ENCODE measurements around the gene YDJC.
"Not testable (repeated sequence)": the region's sequence is repeated elsewhere in the genome, so short reads cannot be mapped to it uniquely, and the experiment has no call there.

Gene YDJC

DNA sequence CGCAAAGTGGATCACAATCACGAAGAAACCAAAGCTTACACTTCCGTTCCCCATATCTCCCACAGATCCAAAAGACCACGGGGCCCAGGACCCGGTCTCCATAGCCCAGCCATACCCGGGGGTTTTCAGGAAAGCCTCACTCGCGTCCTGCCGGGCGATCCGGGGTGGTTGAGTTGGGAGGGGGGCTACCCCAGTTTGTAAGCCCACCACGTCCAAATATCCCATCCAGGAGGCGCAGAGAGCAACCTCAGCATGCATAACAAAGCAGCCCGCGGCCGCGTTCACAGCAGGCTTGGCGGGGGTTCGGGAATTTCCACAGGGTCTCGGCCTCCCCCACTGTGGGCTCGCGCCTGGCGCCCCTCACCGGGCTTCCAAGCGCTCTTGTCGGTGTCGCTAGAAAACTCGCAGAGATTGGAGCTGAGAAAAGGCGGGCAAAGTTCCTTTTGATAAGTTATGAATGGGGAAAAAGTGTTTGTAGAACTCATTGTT is 21.7 kb upstream of the YDJC start:
- no peak for DNase-seq

DNA sequence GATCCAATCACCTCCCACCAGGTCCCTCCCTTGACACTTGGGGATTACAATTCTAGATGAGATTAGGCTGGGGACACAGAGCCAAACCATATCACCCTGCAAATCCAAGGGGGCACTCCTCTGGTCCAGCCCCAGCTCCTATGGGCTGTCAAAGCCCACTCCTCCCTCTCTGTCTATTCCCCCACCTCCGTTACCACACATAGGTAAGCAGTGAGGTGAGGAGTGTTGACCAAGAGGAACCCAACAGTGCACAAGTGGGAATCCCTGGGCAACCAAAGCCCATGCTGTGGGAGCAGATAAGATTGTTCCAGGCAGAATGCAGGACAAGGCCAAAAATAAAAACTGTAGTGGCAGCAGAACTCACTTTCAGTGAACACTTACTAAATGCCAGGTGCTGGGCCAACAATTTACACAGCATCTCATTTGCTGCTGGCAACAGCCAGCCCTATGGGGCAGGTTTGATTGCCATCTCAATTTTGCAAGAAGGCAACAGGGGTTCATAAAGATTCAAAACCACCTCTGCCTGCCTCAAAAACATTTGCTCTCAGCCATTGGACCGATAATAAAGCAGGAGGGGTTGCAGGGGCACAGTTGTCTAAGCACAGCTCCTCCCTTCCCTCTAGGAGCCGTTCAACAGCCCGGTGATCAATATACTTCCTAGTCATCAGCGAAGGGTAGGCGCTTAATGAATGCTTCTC is 21.1 kb upstream of the YDJC start:
- peak; percentile 15 for DNase-seq

DNA sequence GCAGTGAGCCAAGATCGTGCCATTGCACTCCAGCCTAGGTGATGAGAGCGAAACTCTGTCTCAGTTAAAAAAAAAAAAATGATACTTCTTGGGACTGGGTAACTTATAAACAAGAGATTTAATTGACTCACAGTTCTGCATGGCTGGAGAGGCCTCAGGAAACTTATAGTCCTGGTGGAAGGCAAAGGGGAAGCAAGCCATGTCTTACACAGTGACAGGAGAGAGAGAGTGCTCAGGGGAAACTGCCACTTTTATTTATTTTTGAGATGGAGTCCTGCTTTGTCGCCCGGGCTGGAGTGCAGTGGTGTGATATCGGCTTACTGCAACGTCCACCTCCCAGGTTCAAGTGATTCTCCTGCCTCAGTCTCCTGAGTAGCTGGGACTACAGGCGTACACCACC is 20.5 kb upstream of the YDJC start:
- no peak for DNase-seq

DNA sequence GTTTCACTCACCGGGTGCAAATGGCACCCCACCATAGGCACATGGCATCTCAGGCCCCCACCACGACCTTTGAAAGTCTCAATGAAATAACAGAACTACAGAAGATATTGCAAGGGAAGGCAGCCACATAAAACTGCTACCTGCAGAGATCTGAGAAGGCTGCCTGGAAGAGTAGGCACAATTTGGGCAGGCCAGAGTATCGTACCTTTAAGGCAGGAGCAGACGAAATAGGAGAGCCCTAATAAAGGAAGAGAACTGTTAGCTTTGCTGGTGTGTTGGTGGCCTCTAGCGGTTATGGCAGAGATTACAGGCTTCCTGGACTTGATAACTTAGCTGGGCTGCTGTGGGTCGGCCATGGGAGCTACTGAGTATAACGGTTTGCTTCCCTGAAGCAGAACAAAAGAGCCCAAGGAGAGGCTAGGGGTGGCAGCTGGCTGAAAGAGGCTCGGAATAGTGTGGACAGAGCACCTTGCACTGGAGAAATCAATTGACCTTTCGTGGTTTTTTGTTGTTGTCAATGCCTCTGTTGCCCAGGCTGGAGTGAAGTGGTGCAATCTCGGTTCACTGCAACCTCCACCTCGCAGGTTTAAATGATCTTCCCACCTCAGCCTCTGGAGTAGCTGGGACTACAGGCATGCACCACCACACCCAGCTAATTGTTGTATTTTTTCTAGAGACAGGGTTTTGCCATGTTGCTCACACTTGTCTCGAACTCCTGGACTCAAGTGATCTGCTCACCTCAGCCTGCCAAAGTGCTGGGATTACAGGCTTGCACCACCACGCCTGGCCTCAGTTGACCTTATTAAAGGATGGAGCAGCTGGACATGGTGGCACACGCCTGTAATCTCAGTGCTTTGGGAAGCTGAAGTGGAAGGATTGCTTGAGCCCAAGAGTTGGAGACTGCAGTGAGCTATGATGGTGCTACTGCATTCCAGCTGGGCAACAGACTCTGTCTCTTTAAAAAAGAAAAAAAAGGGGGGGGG is 17.1 kb upstream of the YDJC start:
- DNase-seq = peak; percentile 68

DNA sequence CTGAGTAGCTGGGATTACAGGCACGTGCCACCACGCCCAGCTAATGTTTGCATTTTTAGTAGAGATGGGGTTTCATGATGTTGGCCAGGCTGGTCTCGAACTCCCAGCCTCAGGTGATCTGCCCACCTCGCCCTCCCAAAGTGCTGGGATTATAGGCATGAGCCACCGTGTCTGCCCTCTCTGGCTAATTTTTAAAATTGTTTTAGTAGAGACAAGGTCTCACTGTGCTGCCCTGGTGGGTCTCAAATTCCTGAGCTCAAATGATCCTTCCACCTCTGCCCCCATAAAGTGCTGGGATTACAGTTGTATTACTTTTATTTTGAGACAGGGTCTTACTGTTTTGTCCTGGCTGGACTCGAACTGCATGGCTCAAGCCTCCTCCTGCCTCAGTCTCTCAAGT is 15.7 kb upstream of the YDJC start:
- not testable (repeated sequence) for DNase-seq

DNA sequence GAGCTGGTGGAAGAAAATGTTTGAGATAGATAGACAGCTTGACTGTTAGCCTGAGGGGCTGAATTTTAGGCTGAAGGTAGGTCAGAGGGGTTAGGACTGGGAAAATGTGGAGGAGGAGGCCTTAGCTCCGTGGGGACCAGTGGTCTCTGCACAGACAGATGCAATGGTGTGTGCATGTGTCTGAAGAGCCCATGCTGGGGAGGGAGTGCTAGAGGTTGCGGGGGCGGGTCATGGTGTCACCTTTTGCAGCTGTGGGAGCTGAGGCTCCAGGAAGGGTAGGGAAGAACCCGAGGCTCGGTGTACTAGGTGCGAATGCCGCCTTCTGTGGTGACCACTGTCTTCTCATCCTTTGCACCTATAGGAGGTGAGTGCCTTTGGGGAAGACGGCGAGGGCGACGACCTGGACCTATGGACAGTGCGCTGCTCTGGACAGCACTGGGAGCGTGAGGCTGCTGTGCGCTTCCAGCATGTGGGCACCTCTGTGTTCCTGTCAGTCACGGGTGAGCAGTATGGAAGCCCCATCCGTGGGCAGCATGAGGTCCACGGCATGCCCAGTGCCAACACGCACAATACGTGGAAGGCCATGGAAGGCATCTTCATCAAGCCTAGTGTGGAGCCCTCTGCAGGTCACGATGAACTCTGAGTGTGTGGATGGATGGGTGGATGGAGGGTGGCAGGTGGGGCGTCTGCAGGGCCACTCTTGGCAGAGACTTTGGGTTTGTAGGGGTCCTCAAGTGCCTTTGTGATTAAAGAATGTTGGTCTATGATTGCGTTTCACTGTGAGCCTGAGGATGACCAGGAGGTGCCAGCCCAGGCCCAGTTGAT is 13.9 kb upstream of the YDJC start:
- DNase-seq = no peak

DNA sequence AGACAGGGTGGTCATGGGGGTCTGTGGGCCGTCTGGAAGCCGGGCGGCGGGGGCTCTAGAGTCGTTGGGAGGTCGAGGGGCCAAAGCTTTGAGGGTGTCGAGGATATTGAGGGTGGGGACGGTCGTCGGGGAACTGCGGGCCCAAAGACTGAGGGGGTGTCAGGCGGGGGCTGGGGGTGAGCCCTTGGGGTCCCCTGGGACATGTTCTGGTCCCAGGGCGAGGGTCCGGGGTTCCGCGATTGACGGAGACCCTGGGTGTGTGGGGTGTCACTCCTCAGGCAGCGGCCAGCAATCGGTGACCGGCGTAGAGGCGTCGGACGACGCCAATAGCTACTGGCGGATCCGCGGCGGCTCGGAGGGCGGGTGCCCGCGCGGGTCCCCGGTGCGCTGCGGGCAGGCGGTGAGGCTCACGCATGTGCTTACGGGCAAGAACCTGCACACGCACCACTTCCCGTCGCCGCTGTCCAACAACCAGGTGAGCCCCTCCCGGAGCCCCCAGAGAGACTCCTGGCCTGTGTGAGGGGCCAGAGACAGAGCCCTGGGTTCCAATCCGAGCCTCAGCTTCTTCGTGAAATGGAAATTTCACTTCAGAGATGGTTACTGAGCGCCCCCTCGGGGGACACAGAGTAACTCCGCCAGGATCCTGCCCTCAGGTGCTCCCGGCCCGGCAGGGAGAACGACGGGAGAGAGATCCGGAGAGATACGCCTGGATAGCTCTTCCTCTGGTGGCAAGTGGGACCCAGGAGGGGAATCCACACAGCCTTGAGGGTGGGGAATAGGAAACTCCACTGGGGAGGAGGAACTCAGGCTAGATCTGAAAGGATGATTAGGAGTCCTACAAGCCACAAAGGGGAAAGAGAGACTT is 13.0 kb upstream of the YDJC start:
- peak; percentile 20 for DNase-seq

DNA sequence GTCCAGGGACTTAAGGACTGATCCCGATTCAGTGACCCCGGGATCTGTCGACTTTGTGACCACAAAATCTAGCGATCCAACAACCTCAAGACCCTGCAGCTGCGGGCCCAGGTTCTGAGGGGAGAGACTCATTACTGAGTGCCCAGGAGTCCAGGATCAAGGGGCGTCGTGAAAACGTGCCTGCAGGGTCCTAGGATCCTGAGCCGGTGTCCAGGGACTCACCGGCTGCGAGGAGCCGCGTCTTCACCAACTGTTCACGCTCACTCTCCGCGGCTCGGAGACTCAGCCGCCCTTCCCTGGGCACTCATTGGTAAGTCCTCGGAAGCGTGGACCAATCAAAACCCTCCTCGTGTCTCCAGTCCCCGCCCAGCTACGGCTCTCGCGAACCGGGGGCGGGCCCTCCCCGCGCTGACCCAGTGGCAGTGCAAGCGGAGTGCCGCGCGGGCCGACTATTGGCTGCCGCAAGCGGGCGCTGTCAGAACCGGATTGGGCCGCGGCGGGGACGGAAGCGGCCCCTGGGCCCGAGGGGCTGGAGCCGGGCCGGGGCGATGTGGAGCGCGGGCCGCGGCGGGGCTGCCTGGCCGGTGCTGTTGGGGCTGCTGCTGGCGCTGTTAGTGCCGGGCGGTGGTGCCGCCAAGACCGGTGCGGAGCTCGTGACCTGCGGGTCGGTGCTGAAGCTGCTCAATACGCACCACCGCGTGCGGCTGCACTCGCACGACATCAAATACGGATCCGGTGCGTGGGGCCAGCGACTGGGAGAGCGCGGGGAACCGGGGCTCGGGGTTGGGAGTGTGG is 12.2 kb upstream of the YDJC start, which contains the start of gene SDF2L1:
Gene SDF2L1 (plus strand): TSS at position 514 of the 795 bp plus-strand sequence. CDS start 35 bp downstream, at position 549.
- peak; percentile 80 for DNase-seq

DNA sequence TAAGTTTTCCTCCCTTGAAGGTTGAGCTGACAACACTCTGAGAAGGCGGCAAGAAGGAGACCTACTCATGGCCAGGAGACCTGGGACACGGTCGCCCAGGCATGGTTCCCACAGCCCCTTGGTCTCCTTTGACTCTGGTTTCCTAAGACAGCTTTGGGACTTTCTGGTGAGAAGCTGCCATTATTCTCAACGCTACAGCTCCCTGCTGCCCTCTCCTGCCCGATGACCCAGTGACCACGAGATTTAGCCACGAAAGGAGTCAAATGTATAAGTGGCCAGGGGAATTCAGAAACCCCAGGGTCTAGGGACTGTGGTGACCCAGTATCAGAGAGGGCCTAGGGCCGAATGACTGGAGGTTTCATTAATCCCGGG is 11.6 kb upstream of the YDJC start:
- DNase-seq = peak; percentile 6

DNA sequence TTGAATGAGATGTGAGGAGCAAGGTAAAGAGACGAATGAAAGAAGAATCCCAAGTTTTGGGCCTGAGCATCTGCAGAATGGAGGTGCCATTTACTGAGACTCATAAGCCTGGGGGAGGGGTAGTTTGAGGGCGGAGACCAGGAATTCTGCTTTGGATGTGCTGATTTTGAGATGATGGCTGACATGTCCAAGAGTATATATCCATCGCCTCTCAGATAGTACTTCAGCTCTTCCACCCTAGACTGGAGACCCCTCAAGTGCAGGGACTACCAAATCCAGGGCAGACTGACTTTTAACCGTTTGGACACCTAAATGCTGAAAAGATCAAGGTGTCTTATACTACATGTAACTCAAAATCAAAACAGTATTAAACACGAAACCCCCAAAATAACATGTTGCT is 11.0 kb upstream of the YDJC start:
- no peak for DNase-seq

DNA sequence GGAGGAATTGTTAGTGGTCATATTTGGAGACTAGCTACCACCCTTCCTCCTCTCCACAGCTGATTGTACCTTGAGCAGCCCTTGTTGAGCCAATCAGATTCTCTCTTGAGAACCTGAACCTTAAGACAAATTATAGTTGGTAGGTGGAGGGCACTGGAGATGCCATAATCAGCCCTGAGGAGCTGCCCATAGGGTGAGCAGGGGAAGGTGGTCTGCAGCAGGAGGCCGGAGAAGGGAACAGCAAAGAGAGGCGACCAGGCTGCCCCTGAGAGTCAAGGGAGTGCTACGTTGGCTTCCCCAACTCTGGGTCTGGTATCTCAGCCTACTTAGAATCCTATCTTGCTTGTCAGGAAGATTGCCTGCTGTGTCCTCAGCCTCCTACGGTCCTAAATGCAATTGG is 9.5 kb upstream of the YDJC start:
- no peak for DNase-seq

DNA sequence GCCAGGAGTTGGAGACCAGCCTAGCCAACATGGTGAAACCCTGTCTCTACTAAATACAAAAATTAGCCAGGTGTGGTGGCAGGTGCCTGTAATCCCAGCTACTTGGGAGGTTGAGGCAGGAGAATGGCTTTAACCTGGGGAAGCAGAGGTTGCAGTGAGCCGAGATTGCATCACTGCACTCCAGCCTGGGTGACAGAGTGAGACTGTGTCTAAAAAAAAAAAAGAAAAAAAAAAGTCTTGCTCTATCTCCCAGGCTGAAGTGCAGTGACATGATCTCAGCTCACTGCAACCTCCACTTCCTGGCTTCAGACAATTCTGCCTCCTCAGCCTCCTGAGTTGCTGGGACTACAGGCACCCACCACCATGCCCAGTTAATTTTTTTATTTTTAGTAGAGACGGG is 7.6 kb upstream of the YDJC start:
- DNase-seq = not testable (repeated sequence)

DNA sequence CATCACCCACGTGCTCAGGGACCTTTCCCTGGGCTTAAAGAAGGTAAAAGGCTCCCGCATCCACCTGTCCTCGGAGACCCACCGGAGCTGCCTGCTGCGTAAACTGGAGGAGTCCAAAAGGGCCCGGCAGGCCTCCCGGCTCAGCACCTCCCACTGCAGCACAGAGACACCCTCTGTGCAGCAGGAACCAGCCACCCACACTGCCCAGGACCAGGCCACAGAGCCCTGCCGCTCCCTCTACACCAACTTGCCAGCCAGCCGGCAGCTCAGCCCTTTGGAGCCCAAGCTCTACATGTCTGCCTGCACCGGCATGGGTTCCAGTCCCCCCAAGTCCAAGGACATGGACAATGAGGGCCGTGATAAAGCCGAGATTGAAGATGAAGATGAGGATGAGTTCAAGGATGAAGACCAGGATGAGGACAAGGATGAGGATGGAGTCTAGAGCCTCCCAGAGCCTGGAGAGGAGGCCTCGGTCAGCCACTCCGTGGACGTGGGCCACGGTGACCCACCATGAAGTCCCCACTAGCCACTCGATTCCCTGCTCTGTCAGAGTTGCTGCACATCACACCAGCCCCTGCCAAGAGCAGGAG is 6.9 kb upstream of the YDJC start:
- no peak for DNase-seq

DNA sequence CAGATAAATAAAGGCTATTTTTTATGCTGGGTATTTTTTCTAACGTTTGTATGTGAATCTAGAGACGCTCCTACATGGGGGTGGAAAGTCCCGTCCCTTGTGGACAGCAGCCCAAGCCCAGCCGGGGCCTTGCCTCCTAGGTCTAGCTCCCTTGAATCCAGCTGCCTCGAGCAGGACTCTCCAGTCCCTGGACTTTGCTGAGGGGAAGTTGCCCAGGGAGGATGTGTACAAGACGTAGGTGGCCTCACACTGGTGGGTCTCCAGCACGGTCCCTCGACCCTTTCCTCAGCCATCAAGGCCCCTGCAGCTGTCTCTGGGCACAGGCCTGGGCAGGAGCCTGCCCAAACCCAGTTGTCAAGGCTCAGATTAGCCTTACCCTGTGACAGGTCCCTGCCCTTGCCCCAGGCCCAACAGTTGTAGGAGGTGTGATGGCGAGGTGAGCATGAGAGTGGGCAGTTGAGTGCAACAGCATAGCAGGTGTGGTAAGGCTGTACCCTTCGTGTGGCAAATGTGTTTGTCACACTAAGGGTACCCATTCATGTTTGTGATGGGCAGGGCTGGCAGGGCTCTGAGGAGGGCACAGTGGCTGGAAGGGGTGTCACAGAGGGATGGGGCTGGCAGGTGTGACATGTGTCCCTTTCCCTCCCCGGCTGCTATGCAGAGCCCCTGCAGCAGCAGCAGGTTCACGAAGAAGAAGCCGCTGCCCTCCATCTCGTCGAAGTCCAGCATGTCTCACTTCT is 6.1 kb upstream of the YDJC start:
- DNase-seq = no peak

DNA sequence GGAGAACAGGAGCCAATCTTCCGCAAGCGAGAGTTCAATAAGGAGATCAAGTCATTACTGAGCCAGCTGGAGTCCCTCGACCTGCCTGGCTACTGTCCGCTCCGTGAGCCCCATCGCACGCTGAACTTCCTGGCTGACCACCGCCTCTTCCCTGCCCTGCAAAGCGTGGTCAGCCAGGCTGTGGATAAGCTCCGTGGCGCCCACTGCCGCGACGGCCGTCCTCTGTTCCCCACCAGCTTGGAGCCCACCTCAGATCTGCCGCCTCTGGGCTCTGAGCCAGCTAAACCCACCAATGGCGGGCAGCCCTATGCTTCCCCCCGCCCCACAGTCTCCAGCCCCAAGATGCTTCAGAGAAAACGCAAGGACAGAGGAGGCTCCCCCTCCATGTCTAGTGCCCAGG is 5.0 kb upstream of the YDJC start:
- no peak for DNase-seq

DNA sequence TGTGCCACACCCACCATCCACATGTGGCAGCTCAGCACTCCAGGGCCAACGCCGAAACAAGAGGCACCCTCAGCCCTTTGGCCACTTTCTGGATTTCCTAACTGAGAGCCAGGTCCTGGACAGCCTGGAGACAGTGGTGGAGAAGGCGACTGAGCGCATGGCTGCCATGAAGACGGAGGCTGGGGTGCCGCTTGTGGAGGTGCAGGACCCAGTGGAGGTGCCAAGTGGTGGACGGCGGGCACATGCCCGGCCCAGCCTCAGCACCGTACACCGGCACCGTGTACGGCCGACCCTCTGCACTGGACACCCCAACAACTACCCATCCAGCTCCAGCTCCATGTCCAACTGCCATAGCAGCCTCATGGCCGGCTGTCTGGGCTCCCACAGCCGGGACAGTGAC is 4.3 kb upstream of the YDJC start:
- no peak for DNase-seq

DNA sequence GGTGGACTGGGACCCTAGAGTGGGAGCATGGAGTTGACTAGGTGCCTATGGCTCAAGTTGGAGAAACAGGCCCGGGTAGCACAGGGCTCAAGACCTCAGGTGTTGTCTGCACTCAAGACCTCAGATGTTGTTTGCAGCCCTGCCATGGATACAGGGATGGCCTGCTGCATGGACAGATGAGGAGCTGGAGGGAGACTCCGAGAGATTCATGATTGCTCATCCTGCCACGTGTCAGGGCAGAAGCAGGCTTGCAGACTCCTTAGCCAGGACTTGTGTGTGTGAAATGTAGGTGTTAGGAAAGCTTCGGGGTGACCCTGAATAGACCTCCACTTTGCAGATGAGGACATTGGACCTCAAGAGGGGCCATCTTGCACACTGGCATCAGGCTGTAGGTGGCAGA is 3.7 kb upstream of the YDJC start:
- DNase-seq = no peak

DNA sequence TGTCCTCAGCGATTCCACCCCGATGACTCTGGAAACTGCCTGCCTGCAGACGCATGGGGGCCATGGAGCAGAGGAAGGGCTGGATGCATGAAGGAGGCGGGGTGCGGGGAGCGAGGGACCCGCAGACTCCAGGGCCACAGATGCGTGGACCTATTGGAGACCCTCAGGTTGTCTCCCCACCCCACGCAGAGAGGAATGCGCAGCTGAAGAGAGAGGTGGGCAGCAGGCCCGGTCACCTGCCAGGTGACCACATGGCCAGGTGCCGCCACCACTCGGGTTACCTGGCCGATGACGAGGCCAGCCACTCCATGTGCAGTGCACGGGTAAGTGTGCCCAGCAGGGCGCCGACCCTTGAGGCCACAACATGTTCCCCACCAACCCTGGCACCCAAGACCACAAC is 3.1 kb upstream of the YDJC start:
- DNase-seq = no peak

DNA sequence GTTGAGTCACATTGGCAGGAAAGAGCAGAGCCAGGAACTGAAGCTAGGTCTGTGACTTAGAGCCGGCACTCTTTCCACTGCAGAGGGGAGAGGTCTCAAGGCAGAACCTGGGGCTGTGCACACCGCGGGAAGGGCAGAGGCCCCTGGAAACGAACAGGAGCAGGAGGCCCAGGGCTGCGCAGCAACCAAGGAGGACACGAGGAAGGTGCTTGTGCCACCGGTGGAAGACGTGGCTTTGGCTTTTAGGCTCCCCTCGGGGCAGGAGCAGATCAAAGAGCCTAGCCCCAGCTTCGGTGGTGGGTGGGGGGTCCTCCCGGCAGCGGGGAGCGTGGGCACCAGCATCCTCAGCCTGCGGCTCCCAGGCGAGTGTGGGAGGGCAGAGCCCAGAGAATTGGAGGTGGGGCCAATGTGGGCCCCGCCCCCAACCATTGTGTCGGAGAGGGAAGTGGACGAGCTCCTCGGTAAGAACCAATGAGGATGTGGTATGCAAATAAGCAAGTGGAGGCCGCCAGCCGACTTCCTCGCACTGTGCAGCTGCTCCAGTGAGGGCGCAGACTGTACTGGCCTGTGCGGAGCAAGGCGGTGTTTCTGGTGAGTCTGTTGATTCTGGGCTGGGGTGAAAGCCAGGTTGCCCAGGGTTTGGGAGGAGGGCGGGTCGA is 2.5 kb upstream of the YDJC start, which contains the start of gene CCDC116:
Gene CCDC116 (plus strand): TSS at position 524 of the 659 bp plus-strand sequence. CDS start 422 bp downstream, outside the sequence.
- no peak for DNase-seq

Measured in DMS79 treated with DMSO at 0.1 percent for 48 hours (cell line).